Loucy (cell line): ENCODE results near the gene METTL15.

Experiments used
- CTCF ChIP-seq: fragments of 200-600 bp; sonication (generic); conservative IDR thresholded peaks from 2 replicates; pipeline ENCODE4 v1.5.1; 2014; ENCODE audit warnings: mild to moderate bottlenecking, antibody characterized with exemption, low read length
- EZH2phosphoT487 ChIP-seq: fragments of 200-600 bp; IDR thresholded peaks from 2 replicates; pipeline ENCODE4 v1.6.1; 2018; ENCODE audit warnings: antibody characterized with exemption, mild to moderate bottlenecking, moderate library complexity, borderline replicate concordance

GRCh38 chr11:28231475-28231874, 123.3 kb downstream of the METTL15 start:
- TF ChIP-seq CTCF, result no peak
- no peak for TF ChIP-seq EZH2phosphoT487
